Stimulated activated naive CD4-positive, alpha-beta T cell treated with Interleukin-2 at 50 U/mL for 16 hours (primary cell): ENCODE measurements around the gene KRTAP20-4.

Experiments used
- DNase-seq: peaks from one replicate; lab custom pipeline; 2025; lab: John Stamatoyannopoulos, UW

KRTAP20-4 gene

GRCh38 chr21:30652891-30653290 lies 32.5 kb downstream of the KRTAP20-4 start:
- DNase-seq = no peak

- DNase-seq = no peak
These were observed 48.3 kb downstream of the KRTAP20-4 start for GRCh38 chr21:30668776-30669175.
